ENCODE measurements around the gene FBXO41.

Gene FBXO41

DNA sequence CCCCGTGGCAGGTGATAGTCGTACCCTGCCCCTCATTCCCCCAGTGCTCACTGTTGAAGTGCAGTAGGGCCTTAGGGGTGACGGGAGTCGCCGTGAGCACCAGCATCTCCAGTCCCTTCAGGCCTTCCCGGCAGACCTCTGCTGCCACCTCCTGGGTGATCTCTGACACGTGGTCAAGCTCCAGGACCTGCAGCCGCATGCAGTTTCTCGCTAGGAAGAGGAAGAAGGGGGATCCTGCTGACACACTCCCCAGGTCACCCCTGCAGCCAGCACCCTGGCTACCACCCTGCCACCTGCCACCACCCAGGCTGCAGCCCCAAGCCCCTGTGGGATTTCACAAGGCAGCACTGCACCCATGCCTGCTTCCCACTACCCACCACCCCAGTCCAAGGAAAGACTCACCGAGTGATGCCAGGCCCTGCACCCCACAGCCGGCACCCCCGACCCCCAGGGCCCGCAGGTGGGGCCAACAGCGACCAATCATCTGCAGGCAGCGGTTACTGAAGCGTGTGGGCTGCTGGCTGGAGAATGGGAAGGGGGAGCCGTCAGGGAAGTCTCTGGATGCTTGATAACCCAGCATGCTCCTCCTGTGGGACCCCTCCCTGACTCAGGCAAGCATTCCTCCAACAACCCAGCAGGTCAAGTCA is 23.8 kb downstream of the FBXO41 start:
- DNase-seq = no peak

DNA sequence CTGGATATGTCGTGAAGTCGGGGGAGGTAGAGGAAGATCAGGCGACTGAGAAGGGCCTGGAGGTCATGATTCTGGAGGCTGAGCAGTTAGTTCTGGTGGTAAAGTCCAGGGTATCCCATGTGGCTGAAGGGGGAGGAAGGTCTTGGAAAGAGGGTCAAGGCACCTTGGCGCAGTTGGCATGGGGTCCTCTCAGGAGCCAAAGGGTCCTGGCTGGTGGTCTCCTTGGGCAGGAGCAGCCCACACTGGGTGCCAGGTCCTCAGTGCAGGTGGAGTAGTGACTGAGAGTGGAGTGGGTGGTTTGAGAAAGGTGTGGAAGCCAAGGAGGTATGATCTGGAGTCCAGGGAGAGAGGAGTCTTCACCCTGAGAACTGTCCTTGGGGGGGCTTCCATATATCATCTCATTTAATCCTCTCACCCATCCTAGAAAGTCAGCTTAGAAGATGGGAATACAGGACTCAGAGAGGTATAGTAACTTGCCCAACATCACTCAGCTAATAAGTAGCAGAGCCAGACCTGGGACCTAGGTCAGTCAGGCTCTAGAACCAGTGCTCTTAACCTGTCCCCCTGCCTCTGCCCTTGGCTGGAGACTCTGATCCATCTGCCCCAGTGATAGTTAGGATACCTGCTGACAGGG is 24.5 kb downstream of the FBXO41 start:
- no peak for DNase-seq

DNA sequence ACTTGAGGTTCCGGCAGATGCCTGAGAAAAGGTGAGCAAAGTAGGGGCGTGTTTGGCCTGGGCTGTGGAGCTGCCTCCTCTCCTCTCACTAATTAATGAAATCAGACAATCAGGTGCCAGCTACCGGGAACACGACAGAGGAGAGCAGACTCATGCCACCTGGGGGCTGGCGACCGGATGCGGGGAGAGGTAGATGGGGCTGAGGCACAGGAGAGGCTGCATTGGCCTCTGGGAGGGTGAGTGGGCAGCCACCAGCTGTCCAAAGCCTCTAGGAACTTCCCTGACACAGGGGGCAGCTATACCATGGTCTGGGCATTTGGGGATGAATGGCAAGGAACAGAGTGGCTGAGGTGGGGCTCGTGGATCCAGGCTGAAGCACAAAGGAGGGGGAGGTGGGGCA is 25.0 kb downstream of the FBXO41 start:
- DNase-seq = no peak

DNA sequence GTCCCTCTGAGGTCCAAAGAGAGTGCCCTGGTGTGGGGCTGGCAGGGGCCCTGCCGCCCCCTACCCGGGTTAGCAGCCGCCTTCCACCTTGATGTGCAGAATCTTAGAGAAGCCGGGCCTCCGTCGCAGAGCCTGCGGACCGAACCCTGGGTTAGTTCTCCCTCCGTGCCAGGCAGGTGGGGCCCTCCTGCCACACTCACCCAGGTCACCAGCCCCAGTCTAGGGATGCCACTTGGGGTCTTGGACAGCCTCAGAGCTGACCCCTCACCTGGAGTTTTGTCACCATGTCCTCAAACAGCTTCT is 25.4 kb downstream of the FBXO41 start:
- DNase-seq = no peak

DNA sequence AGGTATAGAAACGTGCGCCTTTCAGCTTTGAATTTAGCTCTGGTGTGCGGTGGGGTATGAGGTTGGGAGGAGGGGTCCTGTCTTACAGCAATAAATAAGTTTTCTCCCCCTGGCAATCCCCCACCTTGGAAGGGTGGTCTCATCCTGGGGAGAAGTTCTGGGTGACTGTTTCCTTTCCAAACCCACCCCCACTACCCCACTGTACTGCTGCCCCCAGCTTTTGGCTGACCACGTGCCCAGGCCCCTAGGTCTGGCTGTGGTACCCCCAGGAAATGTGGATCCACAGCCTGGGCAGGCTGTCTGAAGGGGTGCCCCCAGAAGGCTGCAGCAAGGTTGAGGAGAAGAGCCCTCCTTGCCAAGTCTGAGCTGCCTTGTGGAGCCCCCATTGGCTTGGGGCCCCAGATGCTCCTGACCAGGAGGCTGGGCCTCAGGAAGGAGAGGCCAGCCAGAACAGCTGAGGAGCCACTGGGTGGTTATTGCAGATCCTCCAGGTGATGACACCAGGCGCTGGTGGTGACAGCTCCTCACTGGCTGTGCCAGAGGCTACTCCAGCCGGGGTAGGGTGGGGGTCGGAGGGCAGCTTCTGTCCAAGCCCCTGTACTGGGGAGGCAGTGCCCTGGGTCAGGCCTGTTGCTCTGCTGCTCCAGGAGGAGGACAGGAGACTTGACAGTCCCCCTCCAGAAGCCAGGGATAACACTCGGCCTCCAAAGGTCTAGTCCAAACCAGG is 25.9 kb downstream of the FBXO41 start:
- no peak for DNase-seq

DNA sequence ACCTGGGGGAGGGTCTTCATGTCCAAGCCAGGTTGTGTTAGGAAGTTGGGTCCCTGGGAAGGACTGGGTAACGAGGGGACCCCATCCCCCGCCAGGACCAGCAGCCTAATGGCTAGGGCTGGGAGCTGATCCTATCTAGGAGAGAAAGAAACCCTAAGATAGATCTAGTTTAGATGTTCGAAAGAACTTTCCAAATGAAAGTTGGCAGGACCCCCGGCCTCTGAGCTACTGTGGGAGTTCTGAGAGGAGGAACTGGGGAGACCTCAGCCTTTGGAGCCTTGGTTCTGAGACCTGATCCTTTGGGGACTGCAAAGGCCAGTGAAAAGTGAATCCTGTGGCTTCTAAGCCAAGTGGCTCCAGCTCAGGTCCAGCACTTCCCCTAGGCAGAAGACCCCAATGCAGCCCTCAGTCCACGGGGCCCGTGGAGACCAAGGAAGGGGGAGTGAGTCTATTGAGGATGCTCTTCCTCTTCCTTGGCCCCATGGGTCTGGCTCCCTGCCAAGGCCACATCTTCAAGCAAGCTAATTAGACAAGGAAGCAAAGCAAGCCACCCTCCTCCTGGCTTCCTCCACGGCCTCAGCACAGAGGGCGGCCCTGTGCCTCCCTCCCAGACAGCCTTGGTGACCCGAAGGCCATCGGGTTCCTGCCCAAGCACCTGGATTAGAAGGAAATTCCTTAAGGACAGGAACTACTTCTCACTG is 26.7 kb downstream of the FBXO41 start:
- DNase-seq = no peak

DNA sequence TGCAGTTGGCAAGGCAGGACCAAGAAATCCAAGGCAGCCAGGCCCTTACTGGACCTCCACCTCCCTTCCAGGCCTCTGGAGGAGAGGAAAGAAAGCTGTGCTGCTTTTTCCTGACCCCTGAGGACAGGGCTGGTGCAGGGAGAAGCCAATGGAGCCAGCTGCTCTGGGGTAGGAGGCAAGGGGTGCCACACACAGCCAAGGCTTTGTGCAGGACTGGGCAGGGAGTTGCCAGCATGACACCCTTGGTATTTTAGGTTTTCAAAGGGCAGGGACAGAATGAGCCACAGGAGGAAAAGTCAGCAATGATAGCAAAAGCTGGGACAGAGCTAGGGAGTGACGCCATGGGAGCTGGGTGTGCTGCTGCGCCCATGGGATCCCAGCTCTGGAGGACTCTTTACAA is 27.3 kb downstream of the FBXO41 start:
- no peak for DNase-seq

DNA sequence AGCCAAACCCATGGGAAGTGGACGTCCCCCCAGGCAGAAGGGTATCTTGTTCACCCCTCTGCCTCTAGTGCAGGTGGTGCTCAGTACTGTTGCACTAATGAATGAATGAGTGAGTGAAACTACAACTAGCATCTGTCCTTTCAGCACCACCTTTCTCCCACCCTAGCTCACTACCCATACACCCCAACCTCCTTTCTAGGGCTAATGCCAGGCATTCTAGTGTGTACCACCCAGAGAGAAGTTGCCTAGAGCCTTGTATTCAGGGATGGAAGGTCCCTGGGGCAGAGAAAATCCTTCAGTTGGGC is 27.7 kb downstream of the FBXO41 start:
- DNase-seq = no peak

DNA sequence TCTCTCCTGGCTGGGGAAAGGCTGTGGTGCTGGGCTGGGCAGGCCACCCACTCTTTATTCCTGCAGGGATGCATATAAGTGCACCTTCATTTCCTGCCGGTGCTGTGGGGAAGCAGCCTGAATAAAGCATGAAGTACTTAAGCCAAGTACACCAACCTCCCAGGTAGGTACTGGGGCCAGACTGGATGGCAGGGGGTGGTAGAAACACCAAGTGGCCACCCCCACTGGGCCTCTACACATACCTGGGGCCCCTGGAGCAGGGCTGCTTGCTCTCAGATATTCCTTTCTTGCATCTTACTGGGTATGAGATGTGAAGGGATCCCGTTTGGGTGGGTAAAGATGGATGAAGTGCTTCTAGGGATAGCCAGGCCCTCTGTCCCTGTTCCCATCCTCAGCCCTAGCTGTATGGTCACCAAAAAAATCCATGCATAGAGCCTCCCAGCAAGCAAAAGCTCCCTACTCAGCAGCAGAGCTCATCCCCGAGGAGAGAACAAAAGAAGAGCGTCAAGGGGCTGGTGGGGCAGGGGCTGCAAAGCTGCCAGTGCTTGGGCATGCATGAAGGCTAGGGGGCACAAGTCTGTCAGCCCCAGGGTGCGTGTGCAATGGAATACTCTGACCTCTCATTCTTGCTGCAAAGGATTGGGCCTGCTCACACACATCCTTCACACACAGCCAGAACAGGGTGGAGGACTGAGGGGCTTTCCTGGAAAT is 28.2 kb downstream of the FBXO41 start:
- DNase-seq = no peak

DNA sequence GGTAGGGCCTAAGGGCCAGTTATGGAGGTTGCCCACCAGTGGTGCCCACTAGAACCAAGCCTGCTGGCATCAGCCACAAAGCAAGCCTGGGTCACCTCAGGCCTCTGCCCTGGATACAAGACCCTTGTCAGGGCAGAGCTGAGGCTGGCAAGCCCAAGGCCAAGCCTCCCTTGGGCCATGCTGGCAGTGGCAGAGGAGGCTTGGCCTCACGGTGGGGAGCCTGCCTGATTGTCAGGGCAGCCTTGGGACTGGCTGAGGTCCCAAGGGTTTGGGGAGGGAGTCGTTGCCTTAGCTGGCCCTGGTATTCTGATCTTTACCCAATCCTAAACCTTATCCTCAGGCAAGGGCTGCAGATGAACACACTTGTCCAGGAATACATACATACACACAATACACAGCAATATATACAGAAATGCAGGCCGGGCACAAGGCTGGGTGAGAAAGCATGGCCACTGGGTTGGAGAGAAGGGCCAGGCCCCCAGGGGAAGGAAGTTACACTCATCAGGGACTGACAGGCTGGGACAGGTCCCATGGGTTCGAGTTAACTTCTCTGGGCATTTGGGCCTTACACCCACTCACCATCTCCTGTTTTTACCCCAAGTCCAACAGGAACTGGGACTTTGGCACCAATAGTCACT is 29.2 kb downstream of the FBXO41 start:
- DNase-seq = no peak

DNA sequence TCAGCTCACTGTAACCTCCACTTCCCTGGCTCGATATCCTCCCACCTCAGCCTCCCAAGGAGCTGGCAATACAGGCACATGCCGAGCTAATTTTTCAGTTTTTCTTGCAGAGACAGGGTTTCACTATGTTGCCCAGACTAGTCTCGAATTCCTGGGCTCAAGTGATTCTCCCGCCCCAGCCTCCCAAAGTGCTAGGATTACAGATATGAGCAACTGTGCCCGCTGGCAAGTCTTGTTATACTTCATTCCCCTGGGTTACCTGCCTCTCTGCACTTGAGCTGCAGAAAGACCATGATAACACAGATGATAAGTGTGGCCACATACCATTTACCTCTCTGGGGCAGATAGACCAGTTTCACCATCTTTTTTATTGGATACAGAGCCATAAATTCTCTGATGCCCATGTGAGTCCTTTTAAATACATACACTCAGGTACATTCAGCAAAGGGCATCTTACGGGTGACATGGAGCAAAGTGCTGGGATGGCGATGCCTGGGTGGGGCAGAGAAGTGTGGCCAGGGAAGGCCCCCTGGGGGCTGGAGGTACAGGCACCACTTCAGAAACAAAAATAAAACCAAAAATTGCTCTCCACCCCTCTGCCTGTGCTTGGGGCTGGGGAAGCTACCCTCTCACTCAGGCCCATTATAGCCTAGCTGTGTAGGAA is 29.8 kb downstream of the FBXO41 start:
- DNase-seq = no peak

DNA sequence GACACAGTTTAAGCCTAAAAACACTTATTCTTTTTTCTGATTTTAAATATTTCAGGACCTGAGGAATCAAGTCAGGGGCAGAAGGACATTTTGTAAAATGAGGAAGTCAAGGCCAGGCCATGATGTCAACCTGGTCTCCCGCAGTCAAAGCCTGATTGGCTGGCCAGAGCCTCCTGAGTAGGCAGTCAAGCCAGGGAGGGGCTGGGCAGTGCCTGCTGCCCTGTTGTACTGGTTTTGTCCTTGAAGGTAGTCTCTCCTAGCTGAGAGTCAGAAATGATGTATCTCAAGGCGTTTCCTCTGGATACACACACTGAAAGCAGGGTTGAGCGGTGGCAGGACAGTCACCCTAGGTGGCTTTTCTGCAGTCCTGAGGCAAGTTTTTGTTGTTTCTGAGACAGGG is 30.4 kb downstream of the FBXO41 start:
- no peak for DNase-seq

DNA sequence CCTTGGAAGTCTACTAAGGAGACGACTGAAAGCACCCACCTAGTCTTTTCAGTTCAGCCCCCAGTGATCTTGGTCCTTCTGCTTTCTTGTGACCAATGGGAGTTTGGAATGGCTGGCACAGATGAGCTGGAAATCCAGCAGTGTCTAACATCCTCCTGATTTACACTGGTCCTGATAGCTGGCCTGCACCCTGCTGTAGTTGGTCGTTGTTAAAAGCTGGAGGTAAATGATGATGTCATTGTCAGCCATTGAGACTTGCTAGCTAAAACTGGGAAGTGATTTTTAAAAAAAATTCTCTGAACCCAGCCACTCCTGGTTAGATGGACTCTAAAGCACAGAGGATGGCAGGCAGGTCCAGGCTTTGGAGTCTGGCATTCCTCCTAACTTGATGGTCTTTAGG is 30.9 kb downstream of the FBXO41 start:
- DNase-seq = no peak

DNA sequence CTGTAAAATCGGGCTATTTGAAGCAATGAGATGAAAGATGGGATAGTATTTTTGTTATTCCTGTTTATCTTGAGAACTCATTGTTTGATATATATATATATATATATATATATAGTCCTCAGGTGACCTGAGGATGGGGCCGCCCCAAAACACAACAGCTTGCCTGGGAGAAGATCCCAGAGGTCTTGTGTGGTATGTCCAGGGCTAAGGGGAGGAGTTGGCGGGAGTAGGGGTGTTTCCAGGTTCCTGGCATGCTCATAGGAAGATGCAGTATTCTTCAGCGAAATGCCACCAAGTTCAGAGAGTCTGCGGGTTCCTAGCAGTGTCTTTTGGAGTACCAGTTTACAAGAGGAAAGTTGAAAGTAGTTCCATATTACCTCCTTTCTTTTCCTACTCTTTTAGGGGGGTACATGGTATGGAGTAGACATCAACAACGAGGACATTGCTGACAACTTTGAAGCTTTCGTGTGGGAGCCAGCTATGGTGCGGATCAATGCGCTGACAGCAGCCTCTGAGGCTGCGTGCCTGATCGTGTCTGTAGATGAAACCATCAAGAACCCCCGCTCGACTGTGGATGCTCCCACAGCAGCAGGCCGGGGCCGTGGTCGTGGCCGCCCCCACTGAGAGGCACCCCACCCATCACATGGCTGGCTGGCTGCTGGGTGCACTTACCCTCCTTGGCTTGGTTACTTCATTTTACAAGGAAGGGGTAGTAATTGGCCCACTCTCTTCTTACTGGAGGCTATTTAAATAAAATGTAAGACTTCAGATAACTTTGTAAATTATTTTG is 31.8 kb downstream of the FBXO41 start:
- no peak for DNase-seq

DNA sequence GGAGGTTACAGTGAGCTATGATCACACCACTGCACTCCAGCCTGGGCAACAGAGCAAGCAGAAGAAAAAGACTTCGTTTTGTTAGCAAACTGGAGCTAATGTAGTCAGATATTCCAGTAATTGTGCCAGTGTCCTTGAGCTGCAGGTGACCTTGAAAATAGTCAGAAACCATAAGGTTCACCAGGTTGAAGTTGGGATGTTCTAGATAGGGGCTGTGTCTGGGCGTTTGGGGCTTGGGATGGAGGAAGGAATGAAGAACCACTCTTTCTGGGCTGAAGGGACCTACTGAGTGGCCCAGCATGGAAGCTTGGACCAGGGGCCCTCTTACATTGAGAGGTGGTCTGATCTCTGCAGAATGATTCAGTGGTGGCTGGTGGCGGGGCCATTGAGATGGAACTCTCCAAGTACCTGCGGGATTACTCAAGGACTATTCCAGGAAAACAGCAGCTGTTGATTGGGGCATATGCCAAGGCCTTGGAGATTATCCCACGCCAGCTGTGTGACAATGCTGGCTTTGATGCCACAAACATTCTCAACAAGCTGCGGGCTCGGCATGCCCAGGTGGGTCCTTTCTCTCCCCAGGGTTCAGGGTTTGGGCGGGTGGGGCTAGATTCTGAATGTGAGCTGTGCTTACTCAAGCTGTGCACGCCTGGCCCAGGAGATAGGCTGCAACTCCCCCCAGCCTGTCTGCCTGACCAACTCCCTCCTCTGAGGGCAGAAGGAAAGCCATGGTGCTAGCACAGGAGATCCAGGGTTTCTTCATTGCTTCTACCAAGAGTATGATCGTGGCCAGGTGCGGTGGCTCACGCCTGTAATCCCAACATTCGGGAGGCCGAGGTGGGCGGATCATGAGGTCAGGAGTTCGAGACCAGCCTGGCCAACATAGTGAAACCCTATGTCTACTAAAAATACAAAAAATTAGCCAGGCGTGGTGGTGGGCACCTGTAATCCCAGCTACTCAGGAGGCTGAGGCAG is 33.1 kb downstream of the FBXO41 start:
- DNase-seq = no peak

DNA sequence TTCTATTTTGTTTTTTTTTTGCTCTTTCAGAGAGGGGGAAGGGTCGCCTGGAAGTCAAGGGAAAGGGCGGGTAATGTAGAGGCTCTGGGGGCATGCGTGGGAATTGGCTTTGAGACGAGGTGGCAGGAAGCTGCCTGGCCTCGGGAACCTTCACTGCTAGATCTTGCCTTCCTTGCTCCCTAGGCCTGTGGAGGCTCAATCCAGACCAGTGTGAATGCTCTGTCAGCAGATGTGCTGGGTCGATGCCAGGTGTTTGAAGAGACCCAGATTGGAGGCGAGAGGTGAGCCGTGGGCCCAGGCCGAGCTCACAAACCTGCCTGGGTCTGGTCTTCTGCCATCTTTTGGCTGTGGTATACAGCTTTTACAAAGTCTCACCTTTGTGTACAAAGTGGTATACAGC is 34.6 kb downstream of the FBXO41 start:
- no peak for DNase-seq

DNA sequence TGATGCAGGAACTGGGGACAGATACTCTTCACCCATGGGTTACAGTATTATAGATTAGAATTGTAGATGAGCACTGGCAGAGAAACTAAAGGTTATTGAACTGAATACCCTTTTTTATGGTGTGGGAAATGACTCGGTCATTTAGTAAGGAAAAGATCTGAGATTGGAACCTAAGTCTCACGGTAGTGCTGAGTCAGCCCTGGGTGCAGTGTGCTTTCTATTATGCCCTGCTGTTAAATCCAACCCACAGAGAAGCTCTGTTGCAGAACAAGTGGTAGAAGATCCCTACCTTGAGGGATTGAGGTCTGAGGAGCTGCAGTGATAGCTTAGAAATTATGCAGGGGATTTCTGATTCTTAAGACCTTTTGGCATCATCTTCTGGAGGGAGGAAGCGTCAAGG is 37.4 kb downstream of the FBXO41 start:
- DNase-seq = no peak

DNA sequence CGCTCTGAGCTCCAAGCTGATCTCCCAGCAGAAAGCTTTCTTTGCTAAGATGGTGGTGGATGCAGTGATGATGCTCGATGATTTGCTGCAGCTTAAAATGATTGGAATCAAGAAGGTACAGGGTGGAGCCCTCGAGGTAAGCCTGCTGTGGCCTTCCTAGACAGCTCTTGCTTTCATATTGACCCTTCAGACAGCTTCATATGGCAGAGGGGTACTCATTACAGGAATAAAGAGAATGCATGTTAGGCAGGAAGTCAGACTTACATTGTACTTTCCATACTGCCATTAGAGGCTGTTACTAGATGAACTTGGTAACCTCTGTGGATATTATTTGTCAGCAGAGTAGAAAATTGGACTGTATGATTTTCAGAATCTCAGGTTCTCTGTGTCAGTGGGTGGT is 39.7 kb downstream of the FBXO41 start:
- DNase-seq = no peak

DNA sequence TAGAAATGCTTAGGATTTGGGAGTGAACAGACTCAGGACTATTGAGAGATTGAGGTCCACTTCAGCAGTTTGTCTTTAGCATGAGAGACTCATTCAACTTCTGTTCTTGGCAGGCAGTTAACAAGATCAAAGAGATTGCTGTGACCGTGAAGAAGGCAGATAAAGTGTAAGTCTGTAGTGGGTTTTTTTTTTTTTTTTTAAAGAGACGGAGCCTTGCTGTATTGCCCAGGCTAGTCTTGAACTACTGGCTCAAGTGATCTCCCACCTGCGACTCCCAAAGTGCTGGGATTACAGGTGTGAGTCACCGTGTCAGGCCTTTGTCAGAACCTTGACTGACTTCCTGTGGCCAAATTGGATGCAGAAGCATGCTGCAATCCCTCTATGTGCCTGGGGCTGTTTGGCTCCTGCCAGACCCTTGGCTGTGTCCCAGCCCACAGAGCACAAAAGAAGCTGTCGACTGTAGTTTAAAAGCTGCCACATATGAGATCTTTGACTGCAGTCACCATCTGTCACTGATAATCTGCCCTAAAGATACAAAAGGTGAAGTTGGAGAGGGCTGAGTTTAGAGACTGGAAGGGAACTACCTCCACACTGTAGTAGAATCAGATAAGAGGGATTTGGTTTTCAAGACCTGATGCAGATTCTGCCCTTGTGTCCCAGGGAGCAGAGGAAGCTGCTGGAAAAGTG is 40.3 kb downstream of the FBXO41 start:
- no peak for DNase-seq

DNA sequence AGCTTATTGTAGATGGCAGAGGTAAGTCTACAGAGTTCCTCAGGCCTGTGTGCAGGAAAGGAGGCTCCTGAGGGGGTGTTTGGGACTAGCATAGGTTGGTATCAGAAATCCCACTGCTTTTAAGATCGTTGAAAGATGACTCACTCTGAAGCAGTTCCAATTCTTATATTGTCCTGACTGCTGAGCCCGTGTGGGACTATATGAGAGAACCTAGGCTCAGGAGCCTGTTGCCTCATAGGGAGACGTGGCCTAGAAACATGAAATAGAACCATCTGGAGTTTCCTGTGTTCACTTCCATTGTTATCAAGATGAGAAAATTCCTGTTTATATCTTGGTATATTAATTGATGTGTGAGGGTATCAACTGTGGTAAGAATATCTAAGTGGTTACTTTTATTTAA is 44.5 kb downstream of the FBXO41 start:
- no peak for DNase-seq
